Stimulated activated CD8-positive, alpha-beta memory T cell treated with anti-CD3 and anti-CD28 coated beads, Interleukin-12 subunit alpha, Interleukin-12 subunit beta, amount 100 ng/mL, for 1 hour (primary cell): ENCODE measurements around the gene C14orf39.

ENCODE experiments used
- DNase-seq: peaks from one replicate; pipeline ENCODE4 v3.0.0-alpha.2; 2020; ENCODE audit warnings: low read depth

Gene C14orf39

GRCh38 chr14:60485598-60486251, at the start of gene C14orf39:
TSS of gene C14orf39 (minus strand) at chr14:60486063. CDS start at chr14:60485078, 985 bp downstream.
- no peak for DNase-seq

GRCh38 chr14:60532442-60532841, 46.6 kb upstream of the C14orf39 start:
- no peak for DNase-seq

GRCh38 chr14:60515511-60516289, 29.8 kb upstream of the C14orf39 start:
- DNase-seq, result no peak

GRCh38 chr14:60514741-60515491, 29.1 kb upstream of the C14orf39 start:
- no peak for DNase-seq

GRCh38 chr14:60514378-60514740, 28.5 kb upstream of the C14orf39 start:
- no peak for DNase-seq

- DNase-seq, result no peak
Measured at GRCh38 chr14:60512973-60513571, 27.2 kb upstream of the C14orf39 start.

- no peak for DNase-seq
Measured at GRCh38 chr14:60512126-60512525, 26.3 kb upstream of the C14orf39 start.

- no peak for DNase-seq
Measured at GRCh38 chr14:60510951-60511599, 25.2 kb upstream of the C14orf39 start.

GRCh38 chr14:60510254-60510950, 24.5 kb upstream of the C14orf39 start:
- DNase-seq, result no peak

GRCh38 chr14:60509438-60510253, 23.8 kb upstream of the C14orf39 start:
- no peak for DNase-seq

- no peak for DNase-seq
Measured at GRCh38 chr14:60508707-60509437, 23.0 kb upstream of the C14orf39 start, which contains the start of gene SIX6. TSS of gene SIX6 (plus strand) at chr14:60509146. CDS start at chr14:60509399, 253 bp downstream.

- DNase-seq, result no peak
Measured at GRCh38 chr14:60508363-60508706, 22.5 kb upstream of the C14orf39 start.

GRCh38 chr14:60506985-60507829, 21.3 kb upstream of the C14orf39 start:
- DNase-seq, result no peak

GRCh38 chr14:60506462-60506984, 20.7 kb upstream of the C14orf39 start:
- DNase-seq, result no peak

GRCh38 chr14:60506010-60506409, 20.1 kb upstream of the C14orf39 start:
- no peak for DNase-seq

GRCh38 chr14:60505448-60505847, 19.6 kb upstream of the C14orf39 start:
- no peak for DNase-seq

GRCh38 chr14:60502541-60502940, 16.7 kb upstream of the C14orf39 start:
- DNase-seq, result no peak

GRCh38 chr14:60495946-60496345, 10.1 kb upstream of the C14orf39 start:
- no peak for DNase-seq

- DNase-seq, result no peak
Measured at GRCh38 chr14:60490270-60490669, 4.4 kb upstream of the C14orf39 start.
